ENCODE results near the gene ZNF665.
"Not testable (repeated sequence)": the region's sequence is repeated elsewhere in the genome, so short reads cannot be mapped to it uniquely, and the experiment has no call there.

ZNF665 gene

GRCh38 chr19:53196777-53197396 is 3.7 kb upstream of the ZNF665 start:
- no peak for TF ChIP-seq CTCF (IDR thresholded peaks at IDR 0.05; ENCODE audit: low read depth, low read length, missing control alignments)
- DNase-seq: peak; percentile 90
- in situ Hi-C loops (cut with HindIII; ENCODE audit: low pct_ligation_motif_present, low sequenced_read_pairs): no loop called here
- no peaks in the 10 kb centered on the region for H3K27me3 ChIP-seq (replicated peaks)
- H3K27ac ChIP-seq: peak overlapping the region; percentile 70
- peaks cover 3% of the 10 kb centered on the region for H3K36me3 ChIP-seq (replicated peaks)
- H3K4me3 ChIP-seq (ENCODE audit: low read depth, low read length): peak overlapping the region; percentile 86

- peak; percentile 92 for TF ChIP-seq CTCF (IDR thresholded peaks at IDR 0.05; ENCODE audit: low read depth, low read length, missing control alignments)
- DNase-seq: peak; percentile 82
- H3K27me3 ChIP-seq (replicated peaks): no peaks in the 10 kb centered on the region
- no peak overlapping the region for H3K4me3 ChIP-seq (ENCODE audit: low read depth, low read length)
- in situ Hi-C loops (cut with HindIII; ENCODE audit: low pct_ligation_motif_present, low sequenced_read_pairs): no loop called here
- no peak overlapping the region for H3K27ac ChIP-seq
- H3K36me3 ChIP-seq (replicated peaks): peaks cover 5% of the 10 kb centered on the region
These were observed 2.2 kb upstream of the ZNF665 start for GRCh38 chr19:53195265-53195903.

- Histone ChIP-seq H3K27me3 (replicated peaks) (no peaks in the 10 kb centered on the region), H3K4me3 (ENCODE audit: low read depth, low read length) (peak overlapping the region; percentile 21), H3K36me3 (replicated peaks) (peaks cover 5% of the 10 kb centered on the region), H3K27ac (no peak overlapping the region)
- no peak for DNase-seq
- no peak for TF ChIP-seq CTCF (IDR thresholded peaks at IDR 0.05; ENCODE audit: low read depth, low read length, missing control alignments)
- in situ Hi-C loops (cut with HindIII; ENCODE audit: low pct_ligation_motif_present, low sequenced_read_pairs): no loop called here
These were observed 521 bp upstream of the ZNF665 start for GRCh38 chr19:53193535-53194222.

- Histone ChIP-seq H3K27ac (no peak overlapping the region), H3K27me3 (replicated peaks) (no peaks in the 10 kb centered on the region), H3K36me3 (replicated peaks) (peaks cover 5% of the 10 kb centered on the region), H3K4me3 (ENCODE audit: low read depth, low read length) (no peak overlapping the region)
- no peak for TF ChIP-seq CTCF (IDR thresholded peaks at IDR 0.05; ENCODE audit: low read depth, low read length, missing control alignments)
- DNase-seq: no peak
- in situ Hi-C loops (cut with HindIII; ENCODE audit: low pct_ligation_motif_present, low sequenced_read_pairs): no loop called here
These were observed 2.9 kb downstream of the ZNF665 start for GRCh38 chr19:53190253-53190652.

- H3K27me3 ChIP-seq (replicated peaks); in situ Hi-C loops (cut with HindIII; ENCODE audit: low pct_ligation_motif_present, low sequenced_read_pairs); H3K27ac ChIP-seq; DNase-seq; H3K4me3 ChIP-seq (ENCODE audit: low read depth, low read length); H3K36me3 ChIP-seq (replicated peaks): not testable (repeated sequence)
These were observed 3.4 kb downstream of the ZNF665 start for GRCh38 chr19:53189691-53190198.

GRCh38 chr19:53185155-53185882 is 7.8 kb downstream of the ZNF665 start:
- TF ChIP-seq CTCF (IDR thresholded peaks at IDR 0.05; ENCODE audit: low read depth, low read length, missing control alignments): peak; percentile 8
- DNase-seq; in situ Hi-C loops (cut with HindIII; ENCODE audit: low pct_ligation_motif_present, low sequenced_read_pairs); H3K4me3 ChIP-seq (ENCODE audit: low read depth, low read length); H3K27me3 ChIP-seq (replicated peaks); H3K27ac ChIP-seq; H3K36me3 ChIP-seq (replicated peaks): not testable (repeated sequence)
